GM19240 (cell line): Measurements from ENCODE around the gene TBC1D22B.
"Not testable (repeated sequence)": the region's sequence is repeated elsewhere in the genome, so short reads cannot be mapped to it uniquely, and the experiment has no call there.

Source experiments
- DNase-seq: peaks from one replicate; pipeline ENCODE4 v3.0.0; 2011; ENCODE audit warnings: low spot score; ENCODE audit not compliant: insufficient read length

Gene TBC1D22B

DNA sequence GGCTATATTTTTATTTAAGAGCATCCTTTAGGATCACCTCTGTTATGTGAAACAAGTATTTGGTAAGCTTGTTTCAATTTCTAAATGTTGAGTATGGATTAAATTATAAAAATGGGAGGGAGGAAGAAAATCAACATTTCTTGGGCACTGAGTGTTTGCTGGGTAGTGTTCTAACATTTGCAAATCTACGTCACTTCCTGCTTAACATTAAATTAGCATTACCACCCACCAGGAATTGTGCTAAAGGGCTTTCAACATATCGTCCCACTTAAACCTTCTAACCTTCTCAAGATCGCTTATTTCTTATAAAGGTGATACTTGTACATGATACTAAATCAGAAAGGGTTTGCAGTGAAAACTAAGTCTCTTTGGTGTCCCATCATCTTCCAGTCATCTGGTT, 8.3 kb downstream of the TBC1D22B start:
- no peak for DNase-seq

DNA sequence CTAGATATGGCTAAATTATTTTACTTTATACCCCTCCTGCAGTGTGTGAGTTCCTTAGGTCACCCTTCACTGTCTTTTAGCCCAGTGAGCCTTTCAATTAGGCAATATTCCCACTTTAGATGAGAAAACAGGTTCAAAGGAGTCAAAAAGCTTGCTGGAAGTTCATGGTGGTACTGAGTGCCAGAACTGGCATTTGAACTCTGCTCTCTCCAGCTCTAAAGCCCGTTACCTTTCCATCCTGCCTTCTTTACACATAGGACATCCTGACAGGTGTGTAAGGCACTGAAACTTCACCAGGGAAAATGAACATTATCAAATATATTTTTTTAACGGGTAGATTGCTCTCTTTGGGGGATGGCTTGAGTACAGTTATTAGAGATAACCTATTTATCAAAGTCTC, 11.5 kb downstream of the TBC1D22B start:
- no peak for DNase-seq

DNA sequence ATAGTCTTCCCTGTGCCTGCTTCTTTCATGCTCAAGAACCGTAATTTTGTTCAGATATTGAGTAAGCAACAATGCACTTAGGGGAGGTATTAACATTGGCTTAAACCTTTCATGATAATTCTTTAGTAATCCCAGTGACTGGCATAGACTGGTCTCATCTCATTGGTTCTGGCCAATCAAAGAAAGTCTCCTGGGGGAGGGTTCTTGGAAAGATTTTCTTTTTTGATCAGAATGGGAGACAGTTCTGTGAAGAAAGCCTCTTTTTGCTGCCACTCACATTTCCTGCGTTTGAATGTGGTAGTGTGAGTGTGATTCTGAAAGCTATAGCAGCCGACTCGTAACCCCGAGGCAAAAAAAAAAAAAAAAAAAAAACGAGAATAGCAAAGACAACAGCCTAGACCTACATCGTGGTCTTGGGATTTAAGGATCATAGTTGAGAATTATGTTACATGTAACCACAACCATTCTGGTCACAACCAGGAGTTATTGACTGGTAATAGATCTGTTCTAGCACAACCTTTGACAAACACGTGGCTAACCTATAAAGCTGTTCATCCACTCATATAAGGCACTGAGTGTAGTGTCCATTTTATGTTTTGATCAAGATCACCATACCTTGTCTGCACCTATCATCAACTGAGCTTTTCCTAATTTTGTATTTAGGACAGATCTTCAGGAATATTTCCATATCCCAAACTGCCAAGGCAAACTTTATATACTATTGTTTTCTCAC, 15.4 kb downstream of the TBC1D22B start:
- no peak for DNase-seq

GRCh38 chr6:37273690-37274089, 16.1 kb downstream of the TBC1D22B start:
- DNase-seq, result no peak

DNA sequence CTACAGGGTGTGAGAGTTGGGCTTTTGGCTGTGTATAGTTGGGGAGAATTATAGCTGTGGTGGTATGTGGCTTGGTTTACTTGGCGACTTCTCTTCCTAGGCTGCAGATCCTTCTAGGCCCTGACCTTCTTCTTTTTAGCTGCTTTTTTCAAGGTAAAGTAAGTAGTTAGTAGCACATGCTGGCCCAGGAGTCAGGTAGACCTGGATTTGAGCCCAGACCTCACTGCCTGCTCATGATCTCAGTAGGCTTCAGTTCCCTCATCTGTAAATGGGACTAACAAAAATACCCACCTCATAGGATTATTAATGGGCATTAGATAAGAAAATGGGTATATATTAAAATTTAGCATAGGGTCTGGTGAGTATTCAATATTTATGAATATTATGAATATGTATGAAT, 17.8 kb downstream of the TBC1D22B start:
- DNase-seq, result no peak

DNA sequence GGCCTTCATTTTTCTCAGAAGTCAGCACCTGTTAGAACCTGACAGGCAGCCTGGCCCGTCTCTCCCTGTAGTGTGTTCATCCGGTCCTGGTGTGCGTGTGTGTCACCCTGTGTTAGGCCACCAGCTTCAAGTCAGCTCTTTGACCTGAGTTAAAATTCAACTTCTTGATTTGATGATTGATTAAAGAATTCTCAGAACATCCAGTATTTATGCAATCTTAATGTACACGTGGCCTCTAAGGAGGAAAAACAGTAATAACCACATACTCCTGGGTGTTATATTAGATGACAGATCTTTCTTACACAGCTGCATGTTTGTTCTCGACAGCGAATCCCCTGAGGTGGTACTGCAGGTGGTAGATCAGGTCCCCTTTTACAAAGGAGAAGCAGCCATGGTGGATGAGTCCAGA, 19.4 kb downstream of the TBC1D22B start:
- no peak for DNase-seq

DNA sequence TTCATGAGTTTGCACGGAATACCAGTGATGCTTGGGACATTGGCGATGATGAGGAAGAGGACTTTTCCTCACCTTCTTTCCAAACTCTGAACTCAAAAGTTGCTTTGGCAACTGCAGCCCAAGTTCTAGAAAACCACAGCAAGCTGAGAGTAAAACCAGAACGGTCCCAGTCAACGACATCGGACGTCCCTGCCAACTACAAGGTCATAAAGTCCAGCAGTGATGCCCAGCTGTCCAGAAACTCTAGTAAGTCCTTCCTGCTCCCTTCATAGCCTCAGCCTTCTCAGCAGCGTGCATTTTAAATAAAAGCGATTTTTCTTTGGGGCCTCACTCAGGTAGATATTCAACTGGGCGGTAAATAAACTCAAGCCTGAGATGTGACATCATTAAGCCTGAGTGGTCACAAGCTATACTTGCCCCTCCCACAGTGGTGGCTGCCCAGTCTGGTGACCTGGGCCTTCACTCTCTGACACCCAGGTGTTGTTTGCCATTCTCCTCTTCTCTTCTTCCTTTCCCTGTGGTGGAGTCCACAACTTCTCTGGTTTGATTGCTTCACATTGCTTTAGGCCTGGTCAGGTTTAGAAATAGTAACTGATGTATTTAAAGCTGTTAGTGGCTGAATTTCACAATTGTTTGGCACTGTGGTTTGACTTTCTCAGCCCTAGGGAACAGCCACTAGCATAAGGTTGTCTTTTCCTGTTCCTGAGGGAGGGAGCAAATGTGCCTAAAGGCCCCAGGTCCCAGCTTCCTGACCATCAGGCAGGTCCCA, 22.0 kb downstream of the TBC1D22B start:
- no peak for DNase-seq

GRCh38 chr6:37280162-37280887, 22.8 kb downstream of the TBC1D22B start:
- DNase-seq, result no peak

- DNase-seq, result no peak
Measured at GRCh38 chr6:37282371-37282770, 24.8 kb downstream of the TBC1D22B start.

- no peak for DNase-seq
Measured at GRCh38 chr6:37283268-37283667, 25.7 kb downstream of the TBC1D22B start.

DNA sequence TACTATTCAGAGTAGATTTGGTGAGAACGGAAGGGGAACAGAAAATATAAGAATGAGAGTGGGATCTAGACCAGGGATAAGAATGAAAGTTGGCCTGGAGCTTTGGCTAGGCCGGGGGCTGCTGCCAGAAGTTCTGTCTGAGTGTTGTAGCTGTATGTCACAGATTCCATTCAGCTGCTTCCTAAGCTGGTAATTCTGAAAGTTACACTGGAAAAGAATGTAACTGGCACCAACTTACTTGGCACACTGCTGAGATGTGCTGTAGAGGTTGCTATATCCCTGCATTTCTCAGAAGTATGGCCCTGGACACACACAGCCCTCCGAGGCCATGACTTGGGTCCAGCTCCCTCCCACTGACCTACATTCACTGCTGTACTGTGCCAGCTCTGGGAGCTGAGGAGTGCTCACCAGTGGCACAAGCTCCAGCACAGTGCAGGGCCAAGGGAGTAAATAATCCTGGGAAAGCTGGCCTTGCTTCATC, 26.1 kb downstream of the TBC1D22B start:
- DNase-seq, result no peak

DNA sequence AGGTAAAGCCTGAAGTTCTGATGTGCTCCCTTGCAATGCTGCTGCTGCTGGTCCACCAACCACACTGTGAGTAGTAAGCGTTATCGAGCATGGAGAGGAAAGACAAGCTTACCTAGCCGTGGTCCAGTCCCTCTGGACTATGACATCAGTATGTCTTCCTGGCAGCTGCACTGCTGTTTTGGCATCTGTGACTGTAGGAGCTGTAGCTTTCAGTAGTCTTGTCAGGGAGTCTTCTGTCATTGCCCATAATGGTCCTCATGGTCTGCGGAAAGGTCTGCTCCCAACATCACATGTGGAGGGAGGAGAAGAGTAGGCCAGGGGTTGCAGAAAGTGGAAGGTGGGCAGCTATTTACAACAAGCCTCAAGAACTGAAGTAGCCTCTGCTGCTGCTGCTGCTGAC, 27.2 kb downstream of the TBC1D22B start:
- DNase-seq, result no peak

DNA sequence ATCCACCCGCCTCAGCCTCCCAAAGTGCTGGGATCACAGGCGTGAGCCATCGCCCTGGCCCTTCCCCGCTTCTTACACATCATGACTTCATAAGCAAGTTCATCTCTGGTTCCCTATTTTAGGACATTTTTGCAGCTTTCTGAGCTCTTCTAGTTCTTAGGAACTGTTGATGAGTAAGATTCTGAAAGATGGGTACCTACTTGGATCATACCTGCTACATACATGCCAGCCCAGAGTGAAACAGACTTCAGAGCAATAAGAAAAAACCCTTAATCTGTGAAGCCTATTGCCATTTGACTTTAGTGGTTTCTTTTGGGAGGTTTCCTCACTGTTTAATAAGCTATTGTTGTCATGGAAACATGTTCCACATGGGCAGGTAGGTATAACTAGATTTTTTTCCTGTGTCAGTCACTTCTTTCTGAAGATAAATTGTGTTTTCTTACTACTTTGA, 28.3 kb downstream of the TBC1D22B start:
- no peak for DNase-seq

DNA sequence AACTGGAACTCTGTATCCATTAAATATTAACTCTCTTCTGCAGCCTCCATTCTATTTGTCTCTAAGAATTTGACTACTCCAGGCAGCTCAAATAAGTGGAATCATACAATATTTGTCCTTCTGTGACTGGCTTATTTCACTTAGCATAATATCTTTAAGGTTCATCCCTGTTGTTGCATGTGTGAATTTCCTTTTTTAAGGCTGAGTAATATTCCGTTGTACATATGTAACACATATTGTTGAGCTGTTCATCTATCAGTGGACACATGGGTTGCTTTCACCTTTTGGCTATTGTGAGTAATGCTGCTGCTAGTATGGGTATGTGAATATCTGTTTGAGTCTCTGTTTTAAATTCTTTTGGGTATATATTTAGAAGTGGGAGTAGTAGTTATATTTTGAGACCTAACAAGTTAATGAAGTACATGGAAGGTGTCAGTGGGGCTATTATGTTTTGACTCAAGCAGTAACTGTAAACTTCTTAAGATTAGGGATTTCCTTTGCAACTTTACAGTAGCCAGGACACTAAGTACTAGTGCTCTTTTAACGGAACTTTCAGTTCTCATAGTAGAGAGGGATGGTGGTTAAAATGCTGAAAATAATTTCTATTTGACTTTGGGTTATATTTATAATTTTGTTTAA, 30.1 kb downstream of the TBC1D22B start:
- no peak for DNase-seq

GRCh38 chr6:37288247-37288646, 30.7 kb downstream of the TBC1D22B start:
- no peak for DNase-seq

- no peak for DNase-seq
Measured at GRCh38 chr6:37289931-37290330, 32.4 kb downstream of the TBC1D22B start.

DNA sequence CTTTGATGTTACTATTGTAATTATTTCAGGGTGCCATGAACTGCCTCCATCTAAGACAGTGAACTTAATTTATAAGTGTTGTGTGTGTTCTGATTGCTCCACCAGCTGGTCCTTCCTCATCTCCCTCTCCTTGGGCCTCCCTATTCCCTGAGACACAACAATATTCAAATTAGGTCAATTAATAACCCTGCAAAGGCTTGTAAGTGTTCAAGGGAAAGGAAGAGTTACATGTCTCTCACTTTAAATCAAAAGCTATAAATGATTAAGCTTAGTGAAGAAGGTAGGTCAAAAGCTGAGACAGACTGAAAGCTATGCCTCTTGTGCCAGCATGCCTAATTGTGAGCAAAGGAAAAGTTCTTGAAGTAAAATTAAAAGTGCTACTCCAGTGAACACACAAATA, 35.9 kb downstream of the TBC1D22B start:
- no peak for DNase-seq

GRCh38 chr6:37297637-37298036, 40.1 kb downstream of the TBC1D22B start:
- not testable (repeated sequence) for DNase-seq

- DNase-seq, result no peak
Measured at GRCh38 chr6:37298958-37299357, 41.4 kb downstream of the TBC1D22B start.

GRCh38 chr6:37299990-37300389, 42.4 kb downstream of the TBC1D22B start:
- no peak for DNase-seq

DNA sequence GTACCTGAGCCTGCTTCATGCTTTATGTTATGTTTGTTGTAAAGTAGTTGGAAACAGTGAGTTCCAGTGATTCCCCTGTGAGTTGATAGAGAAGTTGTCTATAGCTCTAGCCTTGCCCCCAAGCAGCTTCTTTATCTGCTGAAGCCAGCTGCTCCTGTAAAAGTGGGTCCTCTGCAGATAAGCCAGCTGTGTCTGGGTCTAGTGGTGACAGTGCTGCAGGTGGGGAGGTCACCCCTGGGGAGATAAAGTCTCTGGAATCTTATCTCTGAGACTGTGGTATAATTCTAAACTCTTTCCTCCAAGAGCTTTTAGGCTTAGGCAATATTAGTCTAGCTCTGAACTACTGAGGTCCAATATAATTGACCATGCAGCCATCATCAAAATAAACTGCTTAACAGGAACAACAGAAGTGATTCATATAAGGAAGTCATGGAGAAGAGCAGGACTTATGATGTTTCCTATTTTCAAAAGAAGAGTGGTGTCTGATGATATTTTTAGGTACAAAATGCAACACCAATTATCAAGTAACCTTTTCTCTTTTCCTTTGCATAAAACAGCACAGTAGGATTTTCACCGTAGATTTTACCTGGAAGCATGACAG, 44.6 kb downstream of the TBC1D22B start:
- no peak for DNase-seq
